Measurements from ENCODE around the gene C2orf42.
"Not testable (repeated sequence)": the region's sequence is repeated elsewhere in the genome, so short reads cannot be mapped to it uniquely, and the experiment has no call there.

The C2orf42 gene

DNA sequence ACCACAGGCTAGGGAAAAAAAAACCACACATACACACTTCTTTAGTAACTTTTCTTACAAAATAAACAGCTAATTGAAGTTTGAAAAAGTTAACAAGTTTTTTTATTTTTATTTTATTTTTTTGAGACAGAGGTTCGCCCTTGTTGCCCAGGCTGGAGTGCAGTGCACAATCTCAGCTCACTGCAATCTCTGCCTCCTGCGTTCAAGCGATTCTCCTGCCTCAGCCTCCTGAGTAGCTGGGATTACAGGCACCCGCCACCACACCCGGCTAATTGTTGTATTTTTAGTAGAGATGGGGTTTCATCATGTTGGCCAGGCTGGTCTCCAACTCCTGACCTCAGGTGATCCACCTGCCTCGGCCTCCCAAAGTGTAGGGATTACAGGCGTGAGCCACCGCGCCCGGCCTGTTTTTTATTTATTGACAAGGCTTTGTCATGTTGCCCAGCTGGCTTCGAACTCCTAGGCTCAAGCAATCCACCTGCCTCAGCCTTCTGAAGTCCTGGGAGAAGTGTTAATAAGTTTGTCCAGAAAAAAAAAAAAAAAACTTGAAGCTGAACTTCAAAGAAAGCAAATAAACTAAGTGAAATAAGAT is 21.1 kb downstream of the C2orf42 start:
- DNase-seq (ENCODE audit: low spot score) = not testable (repeated sequence)

DNA sequence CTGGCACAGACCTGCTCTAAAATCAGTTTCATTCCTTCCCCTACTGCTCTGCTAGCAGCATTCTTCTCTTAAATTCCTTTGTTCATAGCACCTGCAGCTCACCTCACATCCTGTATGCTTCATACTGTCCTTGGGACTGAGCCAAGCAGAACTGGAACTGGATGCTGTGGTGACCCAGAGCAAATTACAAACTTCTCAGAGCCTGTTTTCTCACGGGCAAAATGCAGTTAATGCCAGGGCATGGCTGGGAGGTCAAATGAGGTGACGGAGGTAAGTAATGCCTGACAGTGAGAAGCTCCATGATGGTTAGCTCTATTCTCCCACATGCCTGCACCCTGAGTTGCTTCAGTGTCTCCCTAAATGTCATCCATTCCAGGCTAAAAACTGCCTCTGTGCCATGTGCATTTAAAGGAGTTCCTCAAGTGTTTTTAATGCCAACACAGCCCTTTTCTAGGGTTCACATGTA is 29.7 kb downstream of the C2orf42 start:
- no peak for DNase-seq (ENCODE audit: low spot score)

DNA sequence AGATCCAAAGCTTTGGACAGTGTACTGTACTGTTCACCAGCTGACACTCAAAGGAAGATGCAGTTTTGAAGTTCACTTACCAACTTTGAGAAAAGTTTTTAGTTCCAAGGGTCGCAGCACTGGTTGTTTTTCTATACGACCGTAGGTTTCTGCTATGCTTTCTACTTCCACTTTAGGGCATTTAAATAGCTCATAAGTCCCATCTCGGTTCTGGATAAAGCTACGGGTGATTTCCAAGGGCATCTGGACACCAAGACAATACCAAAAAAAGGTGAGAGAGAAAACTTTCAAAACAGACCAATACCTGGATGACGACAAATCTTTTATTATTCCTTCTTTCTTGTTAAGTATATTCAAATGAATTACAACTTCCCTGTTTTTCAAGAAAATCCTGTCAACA is 30.3 kb downstream of the C2orf42 start:
- DNase-seq (ENCODE audit: low spot score) = no peak

GRCh38 chr2:70149130-70149686 is 41.6 kb downstream of the C2orf42 start:
- DNase-seq (ENCODE audit: low spot score) = not testable (repeated sequence)

DNA sequence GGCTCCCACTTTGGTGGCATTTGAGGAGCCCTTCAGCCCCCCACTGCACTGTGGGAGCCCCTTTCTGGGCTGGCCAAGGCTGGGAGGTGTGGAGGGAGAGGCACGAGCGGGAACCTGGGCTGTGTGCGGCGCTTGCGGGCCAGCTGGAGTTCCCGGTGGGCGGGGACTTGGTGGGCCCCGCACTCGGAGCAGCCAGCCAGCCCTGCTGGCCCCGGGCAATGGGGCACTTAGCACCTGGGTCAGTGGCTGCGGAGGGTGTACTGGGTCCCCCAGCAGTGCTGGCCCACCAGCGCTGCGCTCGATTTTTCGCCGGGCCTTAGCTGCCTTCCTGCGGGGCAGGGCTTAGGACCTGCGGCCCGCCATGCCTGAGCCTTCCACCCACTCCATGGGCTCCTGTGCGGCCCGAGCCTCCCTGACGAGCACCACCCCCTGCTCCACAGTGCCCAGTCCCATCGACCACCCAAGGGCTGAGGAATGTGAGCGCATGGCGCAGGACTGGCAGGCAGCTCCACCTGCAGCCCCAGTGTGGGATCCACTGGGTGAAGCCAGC is 42.5 kb downstream of the C2orf42 start:
- not testable (repeated sequence) for DNase-seq (ENCODE audit: low spot score)

DNA sequence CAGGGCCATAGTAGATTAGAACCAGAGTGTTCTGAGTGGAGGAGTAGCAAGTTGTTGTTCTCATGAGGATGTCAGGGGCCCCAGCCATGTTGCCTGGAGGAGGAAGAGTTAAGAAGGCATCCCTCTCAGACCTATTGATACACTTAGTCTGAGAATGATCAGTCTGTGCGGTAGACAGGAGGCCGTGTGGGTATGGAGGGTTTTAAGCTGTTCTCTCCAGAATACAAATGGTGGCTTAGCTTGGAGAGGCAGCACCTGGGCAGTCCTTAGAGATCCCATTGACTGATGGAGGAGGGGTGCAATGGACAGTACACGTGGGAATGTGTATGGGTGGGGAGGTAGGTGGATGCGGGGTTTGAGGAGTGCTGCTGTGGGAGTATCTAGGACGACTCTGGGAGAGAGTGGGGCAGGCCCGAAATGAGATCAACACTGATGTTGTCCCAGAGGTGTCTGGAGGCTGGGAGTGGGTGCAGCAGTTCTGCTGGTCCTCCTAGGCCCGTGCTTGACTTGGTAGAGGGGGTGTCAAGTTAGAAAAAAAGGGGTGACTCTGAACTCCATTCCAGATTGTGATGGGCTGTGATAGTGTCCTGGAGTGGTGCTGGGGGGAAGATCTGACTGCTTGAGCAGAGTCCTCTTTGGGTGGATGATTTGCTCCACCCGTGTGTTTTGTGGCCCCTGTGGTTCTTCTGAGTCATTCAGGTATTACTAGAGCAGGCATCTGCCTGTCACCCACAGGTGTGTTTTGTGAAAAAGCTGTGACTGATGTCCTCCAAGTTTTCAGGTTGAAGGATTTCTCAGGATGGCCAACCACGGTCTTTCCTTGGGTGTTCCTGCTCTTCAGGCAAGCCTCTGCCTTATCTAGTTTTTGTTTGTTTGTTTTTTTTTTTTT is 44.7 kb downstream of the C2orf42 start:
- DNase-seq (ENCODE audit: low spot score) = no peak

DNA sequence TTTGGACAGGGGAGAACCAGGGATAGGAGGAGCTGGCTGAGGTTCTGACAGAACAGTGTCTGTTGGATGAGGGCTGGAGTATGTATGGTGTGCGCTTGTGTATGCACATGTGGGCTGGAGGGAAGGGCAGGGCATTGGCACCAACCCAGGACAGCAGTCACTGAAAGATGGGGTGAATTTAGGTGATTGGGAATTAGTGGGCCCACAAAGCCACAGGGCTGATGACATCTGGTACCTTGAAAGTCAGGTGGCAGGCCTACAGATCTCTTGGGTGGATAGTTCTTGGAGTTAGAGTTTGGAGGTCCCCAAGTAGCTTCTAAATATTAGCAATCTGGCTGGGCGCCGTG is 45.7 kb downstream of the C2orf42 start:
- no peak for DNase-seq (ENCODE audit: low spot score)

DNA sequence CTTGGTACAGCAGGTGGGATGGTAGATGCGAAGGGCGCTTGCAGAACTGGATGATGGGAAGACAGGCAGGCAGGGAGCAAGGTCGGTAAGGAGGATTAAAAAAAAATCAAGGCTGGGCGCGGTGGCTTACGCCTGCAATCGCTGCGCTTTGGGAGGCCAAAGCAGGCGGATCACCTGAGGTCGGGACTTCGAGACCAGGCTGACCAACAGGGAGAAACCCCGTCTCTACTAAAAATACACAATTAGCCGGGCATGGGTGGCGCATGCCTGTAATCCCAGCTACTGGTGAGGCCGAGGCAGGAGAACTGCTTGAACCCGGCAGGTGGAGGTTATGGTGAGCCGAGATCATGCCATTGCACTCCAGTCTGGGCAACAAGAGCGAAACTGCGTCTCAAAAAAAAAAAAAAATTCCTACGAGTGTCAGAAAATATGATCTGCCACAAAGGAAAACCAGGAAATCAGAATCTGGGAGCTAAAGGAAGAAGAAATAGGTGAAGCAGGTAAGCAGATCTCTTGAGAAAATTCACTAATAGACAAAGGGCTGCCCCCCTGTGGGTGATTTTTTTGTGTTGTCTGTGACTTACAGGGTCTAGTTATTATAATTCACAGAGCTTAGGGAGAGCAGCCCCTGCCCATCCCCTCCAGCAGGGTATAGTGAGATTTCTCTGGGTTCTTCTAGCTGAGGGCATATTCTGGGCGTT is 46.2 kb downstream of the C2orf42 start:
- no peak for DNase-seq (ENCODE audit: low spot score)

GRCh38 chr2:70143314-70144150 is 47.3 kb downstream of the C2orf42 start:
- DNase-seq (ENCODE audit: low spot score) = peak; percentile 38

GRCh38 chr2:70142590-70143313 is 48.1 kb downstream of the C2orf42 start:
- peak; percentile 100 for DNase-seq (ENCODE audit: low spot score)

DNA sequence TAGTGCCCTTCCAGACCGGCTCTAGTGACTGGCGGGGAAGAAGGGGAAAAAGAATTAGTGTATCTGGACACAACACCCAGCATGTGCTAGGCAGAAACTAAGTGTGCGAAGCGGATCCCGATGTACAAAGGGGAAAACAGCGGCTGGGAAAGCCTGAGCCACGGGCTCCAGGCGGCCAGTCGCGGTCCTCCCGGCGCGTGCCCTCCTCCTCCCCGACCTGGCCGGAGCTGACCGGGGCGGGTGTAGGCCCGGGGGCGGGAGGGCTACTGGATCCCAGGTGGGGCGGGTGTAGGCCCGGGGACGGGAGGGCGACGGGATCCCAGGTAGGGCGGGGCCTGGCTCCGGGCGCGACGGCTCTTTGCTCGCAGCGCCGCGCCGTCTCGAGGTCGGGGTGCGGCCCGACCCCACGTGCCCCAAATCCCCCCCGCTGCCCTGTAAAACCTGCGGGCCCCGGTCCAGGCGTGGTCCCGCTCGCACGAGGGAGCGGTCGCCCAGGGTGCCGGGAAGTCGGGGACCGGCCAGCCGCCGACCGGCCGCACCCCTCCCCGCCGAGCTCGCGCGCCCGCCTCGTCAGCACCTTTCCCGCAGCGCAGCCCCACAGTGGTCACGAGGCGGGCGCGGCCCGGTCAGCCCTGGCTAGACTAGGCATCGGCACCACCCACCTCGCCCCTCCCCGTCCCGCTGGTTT is 48.8 kb downstream of the C2orf42 start:
- no peak for DNase-seq (ENCODE audit: low spot score)

GRCh38 chr2:70141212-70141901 is 49.5 kb downstream of the C2orf42 start:
- DNase-seq (ENCODE audit: low spot score) = peak; percentile 85

GRCh38 chr2:70140791-70141211 is 50.0 kb downstream of the C2orf42 start:
- no peak for DNase-seq (ENCODE audit: low spot score)

DNA sequence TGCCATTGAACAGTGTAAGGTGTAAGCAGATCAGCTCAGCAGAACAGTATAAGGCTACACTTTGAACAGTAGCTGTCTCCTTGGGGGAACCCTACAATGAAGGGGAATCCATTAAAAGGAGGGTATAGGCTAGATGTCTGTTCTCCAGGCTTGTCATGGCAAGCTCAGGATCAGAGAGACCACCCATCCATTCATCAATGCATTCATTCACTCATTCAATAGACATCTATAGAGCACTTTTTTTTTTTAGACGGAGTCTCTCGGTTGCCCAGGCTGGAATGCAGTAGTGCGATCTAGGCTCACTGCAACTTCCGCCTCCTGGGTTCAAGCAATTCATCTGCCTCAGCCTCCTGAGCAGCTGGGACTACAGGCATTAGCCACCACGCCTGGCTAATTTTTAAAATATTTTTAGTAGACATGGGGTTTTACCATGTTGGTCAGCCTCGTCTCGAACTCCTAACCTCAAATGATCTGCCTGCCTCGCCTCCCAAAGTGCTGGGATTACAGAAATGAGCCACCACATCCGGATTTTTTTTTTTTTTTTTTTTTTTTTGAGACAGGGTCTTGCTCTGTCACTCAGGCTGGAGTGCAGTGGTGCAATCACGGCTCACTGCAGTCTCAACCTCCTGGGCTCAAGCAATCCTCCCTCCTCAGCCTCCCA is 56.4 kb downstream of the C2orf42 start:
- DNase-seq (ENCODE audit: low spot score) = not testable (repeated sequence)

DNA sequence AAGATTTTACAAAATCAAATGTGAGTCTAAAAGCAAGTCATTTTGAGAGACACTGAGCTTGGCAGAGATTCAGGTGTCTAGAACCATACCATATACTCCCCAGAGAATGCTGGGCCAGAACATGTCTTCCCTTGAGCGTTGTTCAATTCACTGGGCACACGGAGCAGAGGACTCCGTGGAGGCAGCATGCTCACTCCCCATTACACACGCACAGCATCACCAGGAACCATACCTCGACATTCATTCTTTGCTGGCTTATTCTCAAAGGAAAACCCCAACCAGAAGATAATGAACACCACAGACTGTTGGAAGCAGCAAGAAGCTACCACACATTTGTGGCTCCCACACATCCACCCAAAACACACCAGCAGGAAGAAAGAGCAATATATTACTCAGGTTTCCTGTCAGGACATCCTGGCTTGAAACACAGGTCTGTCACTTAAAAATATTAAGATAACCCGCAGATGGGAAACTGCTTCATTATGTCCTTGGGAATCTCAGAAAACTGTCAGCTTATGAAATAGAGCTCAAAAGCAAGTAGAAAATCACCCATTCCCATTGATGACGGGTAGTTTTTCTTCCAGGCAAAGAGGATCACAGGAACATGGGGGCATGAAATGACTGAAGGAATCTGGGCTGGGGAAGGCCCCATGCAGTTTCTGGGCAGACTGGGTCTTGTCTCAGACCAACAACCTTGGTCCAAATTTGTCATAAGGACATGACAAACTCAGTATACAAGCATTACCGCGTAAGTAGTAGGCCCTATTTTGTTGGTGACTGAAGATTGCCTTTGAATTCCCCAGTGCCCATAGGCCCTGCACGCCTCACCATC is 57.1 kb downstream of the C2orf42 start:
- DNase-seq (ENCODE audit: low spot score) = no peak

DNA sequence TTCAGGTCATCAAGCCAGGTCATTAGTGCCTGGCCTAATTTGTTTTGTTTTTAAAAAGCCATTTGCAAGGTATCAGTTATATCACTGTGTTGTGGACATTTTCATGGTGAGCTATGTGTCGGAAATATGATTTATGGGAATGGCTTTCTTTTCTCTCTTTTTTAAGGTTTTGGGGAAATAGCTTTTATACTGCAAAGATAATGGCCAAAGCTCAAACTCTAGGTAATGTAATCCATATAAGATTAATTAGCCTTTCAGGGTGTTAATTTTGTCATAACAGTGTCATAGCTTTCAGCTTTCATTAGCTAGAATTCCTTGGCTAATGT is 57.7 kb downstream of the C2orf42 start:
- no peak for DNase-seq (ENCODE audit: low spot score)

- peak; percentile 41 for DNase-seq (ENCODE audit: low spot score)
Observed at GRCh38 chr2:70132244-70133126, 58.3 kb downstream of the C2orf42 start.
